ENCODE results near the gene CKAP5.

DNA sequence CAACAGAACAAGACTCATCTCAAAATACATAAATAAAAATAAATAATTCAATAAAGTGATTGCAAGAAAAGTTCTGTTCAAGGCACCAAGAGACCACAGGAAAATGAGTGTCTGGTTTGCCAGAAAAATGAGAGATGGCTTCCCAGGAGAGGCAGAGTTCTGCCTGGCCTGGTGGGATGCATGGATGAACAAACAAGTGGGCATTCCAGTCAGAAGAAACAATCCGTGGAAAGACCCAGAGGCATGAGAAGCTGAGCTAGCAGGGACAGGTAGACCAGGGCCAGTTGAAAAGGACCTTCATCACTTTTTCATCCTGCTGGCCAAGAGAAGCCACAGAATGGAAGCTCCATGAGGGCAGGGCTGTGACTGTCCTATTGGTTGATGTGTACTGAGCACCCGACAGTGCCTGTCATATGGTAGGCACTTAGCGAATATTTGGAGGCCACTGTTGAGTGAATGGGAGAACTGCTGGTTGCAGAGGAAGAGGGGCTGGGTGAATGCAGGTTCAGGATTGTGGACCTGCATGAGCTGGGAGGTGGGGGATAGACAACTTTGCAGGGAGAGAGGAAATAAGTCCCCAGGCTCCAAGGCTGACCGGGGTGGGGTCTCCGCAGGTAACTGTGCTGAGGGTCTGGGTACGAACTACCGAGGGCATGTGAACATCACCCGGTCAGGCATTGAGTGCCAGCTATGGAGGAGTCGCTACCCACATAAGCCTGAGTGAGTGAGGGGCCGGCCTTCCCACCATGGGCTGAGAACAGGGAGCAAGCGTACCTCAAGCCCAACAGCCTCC, 123.3 kb downstream of the CKAP5 start:
- TF ChIP-seq, protein P1, sequence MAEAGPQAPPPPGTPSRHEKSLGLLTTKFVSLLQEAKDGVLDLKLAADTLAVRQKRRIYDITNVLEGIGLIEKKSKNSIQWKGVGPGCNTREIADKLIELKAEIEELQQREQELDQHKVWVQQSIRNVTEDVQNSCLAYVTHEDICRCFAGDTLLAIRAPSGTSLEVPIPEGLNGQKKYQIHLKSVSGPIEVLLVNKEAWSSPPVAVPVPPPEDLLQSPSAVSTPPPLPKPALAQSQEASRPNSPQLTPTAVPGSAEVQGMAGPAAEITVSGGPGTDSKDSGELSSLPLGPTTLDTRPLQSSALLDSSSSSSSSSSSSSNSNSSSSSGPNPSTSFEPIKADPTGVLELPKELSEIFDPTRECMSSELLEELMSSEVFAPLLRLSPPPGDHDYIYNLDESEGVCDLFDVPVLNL (CRISPR knock-in tag; IDR thresholded peaks at IDR 0.05; ENCODE audit: borderline replicate concordance, low read depth), result no peak
- TF ChIP-seq CTCF (IDR thresholded peaks at IDR 0.05), result no peak
- no peak for TF ChIP-seq CREB1 (CRISPR knock-in tag; IDR thresholded peaks at IDR 0.05)
- TF ChIP-seq IRF1 (CRISPR knock-in tag; IDR thresholded peaks at IDR 0.05), result no peak
- TF ChIP-seq ATF3 (CRISPR knock-in tag; conservative IDR thresholded peaks at IDR 0.05), result no peak
- no peak for TF ChIP-seq HMGXB4 (CRISPR knock-in tag; IDR thresholded peaks at IDR 0.05)
